GM23338 (cell line): ENCODE results near the gene RPL39L.

ENCODE experiments used
- CREB1 ChIP-seq: fragments of 250-450 bp; sonication (Bioruptor Pico); IDR thresholded peaks from 2 replicates; pipeline ENCODE4 v1.5.0; 2020; ENCODE audit warnings: low read depth, mild to moderate bottlenecking, moderate library complexity
- EZH2 ChIP-seq: fragments of 200-600 bp; sonication (generic); IDR thresholded peaks from one replicate; pipeline ENCODE4 v1.8.0; 2017; ENCODE audit warnings: antibody characterized with exemption, mild to moderate bottlenecking, low read depth; ENCODE audit not compliant: unreplicated experiment
- EZH2phosphoT487 ChIP-seq: fragments of 200-600 bp; sonication (generic); IDR thresholded peaks from one replicate; pipeline ENCODE4 v1.8.1; 2018; ENCODE audit warnings: antibody characterized with exemption; ENCODE audit not compliant: unreplicated experiment
- JUNB ChIP-seq: IDR thresholded peaks from one replicate; pipeline ENCODE4 v1.6.1; 2016; ENCODE audit warnings: antibody characterized with exemption; ENCODE audit not compliant: unreplicated experiment
- POLR2AphosphoS5 ChIP-seq: IDR thresholded peaks from 2 replicates; pipeline ENCODE4 v1.6.1; 2016; ENCODE audit warnings: antibody characterized with exemption, low read depth
- STAT1 ChIP-seq: IDR thresholded peaks from one replicate; pipeline ENCODE4 v1.6.1; 2016; ENCODE audit warnings: antibody characterized with exemption; ENCODE audit not compliant: unreplicated experiment
- ZNF114 ChIP-seq: fragments of 250-450 bp; sonication (Bioruptor Pico); IDR thresholded peaks from 2 replicates; pipeline ENCODE4 v1.5.0; 2020; ENCODE audit warnings: mild to moderate bottlenecking, moderate library complexity
- ZNF331 ChIP-seq: fragments of 250-450 bp; sonication (Bioruptor Pico); IDR thresholded peaks from 2 replicates; pipeline ENCODE4 v1.5.0; 2020; ENCODE audit warnings: low read depth, mild to moderate bottlenecking, moderate library complexity
- TF ChIP-seq, protein P1 (sequence below), 2 experiments: fragments of 200-600 bp in 1 of 2; sonication (generic) in 1 of 2; conservative IDR thresholded peaks; 2 replicates each; pipeline versions ENCODE4 v1.5.1 to v1.6.1; 2016 to 2017; ENCODE audit warnings: antibody characterized with exemption in 2 of 2, low read depth in 2 of 2, mild to moderate bottlenecking in 2 of 2, moderate library complexity in 1 of 2
- TF ChIP-seq, protein P2 (sequence below): IDR thresholded peaks from one replicate; pipeline ENCODE4 v1.6.1; 2018; ENCODE audit warnings: antibody characterized with exemption; ENCODE audit not compliant: unreplicated experiment
- TF ChIP-seq, protein P3 (sequence below): fragments of 250-450 bp; sonication (Bioruptor Pico); IDR thresholded peaks from 2 replicates; pipeline ENCODE4 v1.5.0; 2020; ENCODE audit warnings: mild to moderate bottlenecking, moderate library complexity

DNA sequence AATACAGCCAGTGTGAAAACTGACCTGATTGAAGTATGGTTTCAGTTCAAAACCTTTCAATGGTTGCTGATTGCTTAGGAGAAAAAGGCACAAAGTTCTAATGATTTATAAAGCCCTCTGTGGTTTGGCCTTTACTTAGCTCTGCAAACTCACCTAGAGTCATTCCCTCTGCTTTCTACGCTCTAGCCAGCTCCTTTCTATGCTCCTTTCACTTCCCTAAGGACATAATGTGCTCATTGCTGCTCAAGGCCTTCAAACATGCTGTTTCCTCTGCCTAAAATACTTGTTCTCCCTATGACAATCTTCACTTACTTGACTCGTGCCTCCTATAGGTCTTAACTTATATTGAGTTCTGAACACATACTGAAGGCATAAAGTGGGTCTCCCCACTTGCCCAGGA is 19.0 kb downstream of the RPL39L start:
- TF ChIP-seq, protein P1, sequence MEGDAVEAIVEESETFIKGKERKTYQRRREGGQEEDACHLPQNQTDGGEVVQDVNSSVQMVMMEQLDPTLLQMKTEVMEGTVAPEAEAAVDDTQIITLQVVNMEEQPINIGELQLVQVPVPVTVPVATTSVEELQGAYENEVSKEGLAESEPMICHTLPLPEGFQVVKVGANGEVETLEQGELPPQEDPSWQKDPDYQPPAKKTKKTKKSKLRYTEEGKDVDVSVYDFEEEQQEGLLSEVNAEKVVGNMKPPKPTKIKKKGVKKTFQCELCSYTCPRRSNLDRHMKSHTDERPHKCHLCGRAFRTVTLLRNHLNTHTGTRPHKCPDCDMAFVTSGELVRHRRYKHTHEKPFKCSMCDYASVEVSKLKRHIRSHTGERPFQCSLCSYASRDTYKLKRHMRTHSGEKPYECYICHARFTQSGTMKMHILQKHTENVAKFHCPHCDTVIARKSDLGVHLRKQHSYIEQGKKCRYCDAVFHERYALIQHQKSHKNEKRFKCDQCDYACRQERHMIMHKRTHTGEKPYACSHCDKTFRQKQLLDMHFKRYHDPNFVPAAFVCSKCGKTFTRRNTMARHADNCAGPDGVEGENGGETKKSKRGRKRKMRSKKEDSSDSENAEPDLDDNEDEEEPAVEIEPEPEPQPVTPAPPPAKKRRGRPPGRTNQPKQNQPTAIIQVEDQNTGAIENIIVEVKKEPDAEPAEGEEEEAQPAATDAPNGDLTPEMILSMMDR (conservative IDR thresholded peaks at IDR 0.05; ENCODE audit: low read depth in 2 of 2): no peak
- TF ChIP-seq POLR2AphosphoS5 (no peak), EZH2 (no peak), EZH2phosphoT487 (no peak), JUNB (no peak), CREB1 (no peak), ZNF331 (CRISPR knock-in tag) (no peak), ZNF114 (CRISPR knock-in tag) (no peak), STAT1 (no peak)
- TF ChIP-seq, protein P2, sequence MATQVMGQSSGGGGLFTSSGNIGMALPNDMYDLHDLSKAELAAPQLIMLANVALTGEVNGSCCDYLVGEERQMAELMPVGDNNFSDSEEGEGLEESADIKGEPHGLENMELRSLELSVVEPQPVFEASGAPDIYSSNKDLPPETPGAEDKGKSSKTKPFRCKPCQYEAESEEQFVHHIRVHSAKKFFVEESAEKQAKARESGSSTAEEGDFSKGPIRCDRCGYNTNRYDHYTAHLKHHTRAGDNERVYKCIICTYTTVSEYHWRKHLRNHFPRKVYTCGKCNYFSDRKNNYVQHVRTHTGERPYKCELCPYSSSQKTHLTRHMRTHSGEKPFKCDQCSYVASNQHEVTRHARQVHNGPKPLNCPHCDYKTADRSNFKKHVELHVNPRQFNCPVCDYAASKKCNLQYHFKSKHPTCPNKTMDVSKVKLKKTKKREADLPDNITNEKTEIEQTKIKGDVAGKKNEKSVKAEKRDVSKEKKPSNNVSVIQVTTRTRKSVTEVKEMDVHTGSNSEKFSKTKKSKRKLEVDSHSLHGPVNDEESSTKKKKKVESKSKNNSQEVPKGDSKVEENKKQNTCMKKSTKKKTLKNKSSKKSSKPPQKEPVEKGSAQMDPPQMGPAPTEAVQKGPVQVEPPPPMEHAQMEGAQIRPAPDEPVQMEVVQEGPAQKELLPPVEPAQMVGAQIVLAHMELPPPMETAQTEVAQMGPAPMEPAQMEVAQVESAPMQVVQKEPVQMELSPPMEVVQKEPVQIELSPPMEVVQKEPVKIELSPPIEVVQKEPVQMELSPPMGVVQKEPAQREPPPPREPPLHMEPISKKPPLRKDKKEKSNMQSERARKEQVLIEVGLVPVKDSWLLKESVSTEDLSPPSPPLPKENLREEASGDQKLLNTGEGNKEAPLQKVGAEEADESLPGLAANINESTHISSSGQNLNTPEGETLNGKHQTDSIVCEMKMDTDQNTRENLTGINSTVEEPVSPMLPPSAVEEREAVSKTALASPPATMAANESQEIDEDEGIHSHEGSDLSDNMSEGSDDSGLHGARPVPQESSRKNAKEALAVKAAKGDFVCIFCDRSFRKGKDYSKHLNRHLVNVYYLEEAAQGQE: no peak
- TF ChIP-seq, protein P3, sequence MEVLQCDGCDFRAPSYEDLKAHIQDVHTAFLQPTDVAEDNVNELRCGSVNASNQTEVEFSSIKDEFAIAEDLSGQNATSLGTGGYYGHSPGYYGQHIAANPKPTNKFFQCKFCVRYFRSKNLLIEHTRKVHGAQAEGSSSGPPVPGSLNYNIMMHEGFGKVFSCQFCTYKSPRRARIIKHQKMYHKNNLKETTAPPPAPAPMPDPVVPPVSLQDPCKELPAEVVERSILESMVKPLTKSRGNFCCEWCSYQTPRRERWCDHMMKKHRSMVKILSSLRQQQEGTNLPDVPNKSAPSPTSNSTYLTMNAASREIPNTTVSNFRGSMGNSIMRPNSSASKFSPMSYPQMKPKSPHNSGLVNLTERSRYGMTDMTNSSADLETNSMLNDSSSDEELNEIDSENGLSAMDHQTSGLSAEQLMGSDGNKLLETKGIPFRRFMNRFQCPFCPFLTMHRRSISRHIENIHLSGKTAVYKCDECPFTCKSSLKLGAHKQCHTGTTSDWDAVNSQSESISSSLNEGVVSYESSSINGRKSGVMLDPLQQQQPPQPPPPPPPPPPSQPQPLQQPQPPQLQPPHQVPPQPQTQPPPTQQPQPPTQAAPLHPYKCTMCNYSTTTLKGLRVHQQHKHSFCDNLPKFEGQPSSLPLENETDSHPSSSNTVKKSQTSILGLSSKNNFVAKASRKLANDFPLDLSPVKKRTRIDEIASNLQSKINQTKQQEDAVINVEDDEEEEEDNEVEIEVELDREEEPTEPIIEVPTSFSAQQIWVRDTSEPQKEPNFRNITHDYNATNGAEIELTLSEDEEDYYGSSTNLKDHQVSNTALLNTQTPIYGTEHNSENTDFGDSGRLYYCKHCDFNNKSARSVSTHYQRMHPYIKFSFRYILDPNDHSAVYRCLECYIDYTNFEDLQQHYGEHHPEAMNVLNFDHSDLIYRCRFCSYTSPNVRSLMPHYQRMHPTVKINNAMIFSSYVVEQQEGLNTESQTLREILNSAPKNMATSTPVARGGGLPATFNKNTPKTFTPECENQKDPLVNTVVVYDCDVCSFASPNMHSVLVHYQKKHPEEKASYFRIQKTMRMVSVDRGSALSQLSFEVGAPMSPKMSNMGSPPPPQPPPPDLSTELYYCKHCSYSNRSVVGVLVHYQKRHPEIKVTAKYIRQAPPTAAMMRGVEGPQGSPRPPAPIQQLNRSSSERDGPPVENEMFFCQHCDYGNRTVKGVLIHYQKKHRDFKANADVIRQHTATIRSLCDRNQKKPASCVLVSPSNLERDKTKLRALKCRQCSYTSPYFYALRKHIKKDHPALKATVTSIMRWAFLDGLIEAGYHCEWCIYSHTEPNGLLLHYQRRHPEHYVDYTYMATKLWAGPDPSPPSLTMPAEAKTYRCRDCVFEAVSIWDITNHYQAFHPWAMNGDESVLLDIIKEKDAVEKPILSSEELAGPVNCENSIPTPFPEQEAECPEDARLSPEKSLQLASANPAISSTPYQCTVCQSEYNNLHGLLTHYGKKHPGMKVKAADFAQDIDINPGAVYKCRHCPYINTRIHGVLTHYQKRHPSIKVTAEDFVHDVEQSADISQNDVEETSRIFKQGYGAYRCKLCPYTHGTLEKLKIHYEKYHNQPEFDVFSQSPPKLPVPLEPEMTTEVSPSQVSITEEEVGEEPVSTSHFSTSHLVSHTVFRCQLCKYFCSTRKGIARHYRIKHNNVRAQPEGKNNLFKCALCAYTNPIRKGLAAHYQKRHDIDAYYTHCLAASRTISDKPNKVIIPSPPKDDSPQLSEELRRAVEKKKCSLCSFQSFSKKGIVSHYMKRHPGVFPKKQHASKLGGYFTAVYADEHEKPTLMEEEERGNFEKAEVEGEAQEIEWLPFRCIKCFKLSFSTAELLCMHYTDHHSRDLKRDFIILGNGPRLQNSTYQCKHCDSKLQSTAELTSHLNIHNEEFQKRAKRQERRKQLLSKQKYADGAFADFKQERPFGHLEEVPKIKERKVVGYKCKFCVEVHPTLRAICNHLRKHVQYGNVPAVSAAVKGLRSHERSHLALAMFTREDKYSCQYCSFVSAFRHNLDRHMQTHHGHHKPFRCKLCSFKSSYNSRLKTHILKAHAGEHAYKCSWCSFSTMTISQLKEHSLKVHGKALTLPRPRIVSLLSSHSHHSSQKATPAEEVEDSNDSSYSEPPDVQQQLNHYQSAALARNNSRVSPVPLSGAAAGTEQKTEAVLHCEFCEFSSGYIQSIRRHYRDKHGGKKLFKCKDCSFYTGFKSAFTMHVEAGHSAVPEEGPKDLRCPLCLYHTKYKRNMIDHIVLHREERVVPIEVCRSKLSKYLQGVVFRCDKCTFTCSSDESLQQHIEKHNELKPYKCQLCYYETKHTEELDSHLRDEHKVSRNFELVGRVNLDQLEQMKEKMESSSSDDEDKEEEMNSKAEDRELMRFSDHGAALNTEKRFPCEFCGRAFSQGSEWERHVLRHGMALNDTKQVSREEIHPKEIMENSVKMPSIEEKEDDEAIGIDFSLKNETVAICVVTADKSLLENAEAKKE: no peak
